A673 (cell line): Measurements from ENCODE around the gene BCAS4. TPM values are rescaled to one million over a fixed set of nuclear protein-coding genes. Genes with fewer than 3 reads are reported as not detected.

ENCODE experiments used
- BruUV-seq: library from RNA; stranded (reverse); fragments of 400-500 nt; replicated peaks from 2 replicates; lab custom pipeline; 2021; lab: Mats Ljungman, UMichigan
- CTCF ChIA-PET: fragments of 300-600 bp; sonication (Branson Sonifier 250); formaldehyde crosslinking; loops from one replicate; lab custom pipeline; 2022; ENCODE audit warnings: antibody characterized with exemption; lab: Charles Lee
- POLR2A ChIA-PET: fragments of 300-600 bp; sonication (Branson Sonifier 250); formaldehyde crosslinking; loops from one replicate; lab custom pipeline; 2022; ENCODE audit warnings: antibody characterized with exemption; ENCODE audit not compliant: low non-redundant PET; lab: Charles Lee
- DNase-seq: peaks from one replicate; pipeline ENCODE4 v3.0.0-alpha.2; 2015; ENCODE audit warnings: low spot score
- H3K27ac ChIP-seq: fragments of 200-600 bp; sonication (generic); 2 replicates; pipeline ENCODE4 v1.5.1; 2016; ENCODE audit warnings: mixed run types, low read depth, mild to moderate bottlenecking, mixed read lengths, antibody characterized with exemption, low read length; ENCODE audit not compliant: poor library complexity, severe bottlenecking
- H3K27me3 ChIP-seq: fragments of 200-600 bp; sonication (generic); replicated peaks from 2 replicates; pipeline ENCODE4 v1.6.1; 2017; ENCODE audit warnings: mixed run types, low read depth, mild to moderate bottlenecking, mixed read lengths, antibody characterized with exemption, low read length; ENCODE audit not compliant: insufficient read depth, poor library complexity
- H3K36me3 ChIP-seq: fragments of 200-600 bp; sonication (generic); 2 replicates; pipeline ENCODE4 v1.6.1; 2016; ENCODE audit warnings: mixed run types, mild to moderate bottlenecking, mixed read lengths, antibody characterized with exemption, low read length; ENCODE audit not compliant: insufficient read depth, poor library complexity, severe bottlenecking
- H3K4me1 ChIP-seq: fragments of 200-600 bp; sonication (generic); 2 replicates; pipeline ENCODE4 v1.6.1; 2017; ENCODE audit warnings: mixed run types, mild to moderate bottlenecking, mixed read lengths, antibody characterized with exemption, low read length; ENCODE audit not compliant: insufficient read depth, poor library complexity, severe bottlenecking
- H3K4me3 ChIP-seq: fragments of 200-600 bp; sonication (generic); 2 replicates; pipeline ENCODE4 v1.5.1; 2016; ENCODE audit warnings: low read depth, mixed run types, mild to moderate bottlenecking, mixed read lengths, low read length; ENCODE audit not compliant: poor library complexity, severe bottlenecking
- H3K9me3 ChIP-seq: fragments of 200-600 bp; sonication (generic); 2 replicates; pipeline ENCODE4 v1.6.1; 2016; ENCODE audit warnings: mixed run types, low read depth, mild to moderate bottlenecking, mixed read lengths, antibody characterized with exemption, low read length; ENCODE audit not compliant: poor library complexity, severe bottlenecking
- CTCF ChIP-seq: fragments of 300-800, 200-600 bp; sonication (generic); conservative IDR thresholded peaks from 2 replicates; pipeline ENCODE4 v1.5.1; 2017; ENCODE audit warnings: low read depth, mild to moderate bottlenecking, antibody characterized with exemption, low read length, moderate library complexity, mixed read lengths
- EZH2 ChIP-seq: fragments of 200-600 bp; sonication (generic); IDR thresholded peaks from 2 replicates; pipeline ENCODE4 v1.6.1; 2017; ENCODE audit warnings: borderline replicate concordance, low read depth, mild to moderate bottlenecking, mixed read lengths, antibody characterized with exemption, low read length; ENCODE audit not compliant: poor library complexity, severe bottlenecking
- intact Hi-C: fragments of 100-400 bp; cut with micrococcal nuclease; formaldehyde crosslinking; loops from one replicate; pipeline ENCODE4 v1.10.0; 2022; ENCODE audit not compliant: unreplicated experiment
- total RNA-seq: library from RNA; stranded (reverse); gene quantifications from 2 replicates; pipeline ENCODE4 v1.2.3, GENCODE V29; 2021

The BCAS4 gene
- total RNA-seq, 1 experiment from 2014 or later, result 28.4 TPM

- DNase-seq, result no peak
- H3K27ac ChIP-seq, result no peak overlapping the region
- TF ChIP-seq EZH2, result no peak
- no peak for TF ChIP-seq CTCF
- peaks cover 5% of the 10 kb centered on the region for H3K4me1 ChIP-seq
- H3K36me3 ChIP-seq, result peaks cover 22% of the 10 kb centered on the region
- no peak overlapping the region for H3K4me3 ChIP-seq
- no peaks in the 10 kb centered on the region for H3K9me3 ChIP-seq
- H3K27me3 ChIP-seq, result no peaks in the 10 kb centered on the region
- ChIA-PET POLR2A (no interaction called here), CTCF (no interaction called here)
- no TSS peak for BruUV-seq
- intact Hi-C loops, result no loop called here
Observed at GRCh38 chr20:50754420-50754819, 40.4 kb upstream of the BCAS4 start.

- Histone ChIP-seq H3K4me3 (no peak overlapping the region), H3K36me3 (peaks cover 9% of the 10 kb centered on the region), H3K27ac (no peak overlapping the region), H3K27me3 (no peaks in the 10 kb centered on the region), H3K9me3 (no peaks in the 10 kb centered on the region), H3K4me1 (peaks cover 2% of the 10 kb centered on the region)
- BruUV-seq, result no TSS peak
- intact Hi-C loops, result no loop called here
- no peak for DNase-seq
- no peak for TF ChIP-seq CTCF
- TF ChIP-seq EZH2, result no peak
- ChIA-PET POLR2A (no interaction called here), CTCF (no interaction called here)
Observed at GRCh38 chr20:50756447-50756846, 38.4 kb upstream of the BCAS4 start.

GRCh38 chr20:50758469-50758868 is 36.4 kb upstream of the BCAS4 start:
- ChIA-PET POLR2A (no interaction called here), CTCF (no interaction called here)
- intact Hi-C loops, result no loop called here
- TF ChIP-seq EZH2, result no peak
- no peak for TF ChIP-seq CTCF
- Histone ChIP-seq H3K36me3 (no peaks in the 10 kb centered on the region), H3K4me1 (peaks cover 22% of the 10 kb centered on the region), H3K9me3 (no peaks in the 10 kb centered on the region), H3K27me3 (no peaks in the 10 kb centered on the region), H3K4me3 (no peak overlapping the region), H3K27ac (no peak overlapping the region)
- BruUV-seq, result no TSS peak
- DNase-seq, result no peak
